ENCODE results near the gene MRPS26.

Gene MRPS26

GRCh38 chr20:3041854-3042409 lies 3.9 kb upstream of the MRPS26 start:
- WGBS (ENCODE audit: extremely low coverage, insufficient coverage, insufficient read length) = no CpG with 5 or more reads among the region's 10 CpGs
- H3K9me3 ChIP-seq (ENCODE audit: insufficient read depth, low read depth, low read length) = peaks cover 1% of the 10 kb centered on the region

GRCh38 chr20:3042625-3043024 lies 3.2 kb upstream of the MRPS26 start:
- H4K8ac ChIP-seq (ENCODE audit: low read depth, low read length) = no peak overlapping the region
- no peak overlapping the region for H3K9ac ChIP-seq (ENCODE audit: low read length)
- no peak overlapping the region for H4K12ac ChIP-seq (ENCODE audit: low read depth, low read length)
- H3K79me1 ChIP-seq (ENCODE audit: low read length) = peaks cover 13% of the 10 kb centered on the region
- peaks cover 16 to 25% of the 10 kb centered on the region in 2 experiments for H3K36me3 ChIP-seq (ENCODE audit: control insufficient read depth in 1 of 2, insufficient read depth in 2 of 2, low read length in 2 of 2)
- peaks cover 9% of the 10 kb centered on the region for H3K79me2 ChIP-seq (ENCODE audit: control insufficient read depth, insufficient read depth, low read length, poor library complexity)
- H3K14ac ChIP-seq (ENCODE audit: low read length) = no peak overlapping the region
- H4K91ac ChIP-seq (ENCODE audit: low read depth, low read length) = no peak overlapping the region
- no peak for DNase-seq
- peaks cover 3 to 7% of the 10 kb centered on the region in 2 experiments for H3K4me1 ChIP-seq (ENCODE audit: control insufficient read depth in 1 of 2, insufficient read depth in 2 of 2, low read length in 2 of 2)
- no peak overlapping the region for H3K4me3 ChIP-seq (ENCODE audit: low read depth, low read length)
- H2BK12ac ChIP-seq (ENCODE audit: low read length) = no peak overlapping the region
- H3K4ac ChIP-seq (ENCODE audit: low read depth, low read length) = no peak overlapping the region
- no peak overlapping the region for H2AFZ ChIP-seq (ENCODE audit: insufficient read depth, low read length, poor library complexity)
- H3K27ac ChIP-seq (ENCODE audit: low read depth, low read length) = no peak overlapping the region
- WGBS (ENCODE audit: extremely low coverage, insufficient coverage, insufficient read length) = no CpG with 5 or more reads among the region's 5 CpGs
- no peak overlapping the region for H3K23ac ChIP-seq (ENCODE audit: low read length)
- no peaks in the 10 kb centered on the region for H3K27me3 ChIP-seq (ENCODE audit: insufficient read depth, low read length)
- H2AK5ac ChIP-seq (ENCODE audit: low read length) = no peak overlapping the region
- no peak overlapping the region for H3K18ac ChIP-seq (ENCODE audit: low read length)
- H2BK5ac ChIP-seq (ENCODE audit: low read depth, low read length, poor library complexity) = no peak overlapping the region
- H3K9me3 ChIP-seq (ENCODE audit: insufficient read depth, low read depth, low read length) = no peaks in the 10 kb centered on the region
- no peak overlapping the region for H3K4me2 ChIP-seq (ENCODE audit: low read length)
- H2BK120ac ChIP-seq (ENCODE audit: insufficient read depth, low read length, poor library complexity) = no peak overlapping the region

More at GRCh38 chr20:3041854-3042409, 3.9 kb upstream of the MRPS26 start:
- Histone ChIP-seq H4K8ac (ENCODE audit: low read depth, low read length) (no peak overlapping the region), H3K23ac (ENCODE audit: low read length) (no peak overlapping the region), H3K4me2 (ENCODE audit: low read length) (no peak overlapping the region), H3K4ac (ENCODE audit: low read depth, low read length) (no peak overlapping the region), H3K27ac (ENCODE audit: low read depth, low read length) (no peak overlapping the region), H3K36me3 (ENCODE audit: control insufficient read depth in 1 of 2, insufficient read depth in 2 of 2, low read length in 2 of 2) (peaks cover 17 to 28% of the 10 kb centered on the region in 2 experiments), H3K4me1 (ENCODE audit: control insufficient read depth in 1 of 2, insufficient read depth in 2 of 2, low read length in 2 of 2) (peaks cover 2 to 5% of the 10 kb centered on the region in 2 experiments), H3K14ac (ENCODE audit: low read length) (no peak overlapping the region), H2AFZ (ENCODE audit: insufficient read depth, low read length, poor library complexity) (no peak overlapping the region), H2BK5ac (ENCODE audit: low read depth, low read length, poor library complexity) (no peak overlapping the region), H4K12ac (ENCODE audit: low read depth, low read length) (no peak overlapping the region), H3K9ac (ENCODE audit: low read length) (no peak overlapping the region), H2AK5ac (ENCODE audit: low read length) (no peak overlapping the region), H3K27me3 (ENCODE audit: insufficient read depth, low read length) (no peaks in the 10 kb centered on the region), H3K4me3 (ENCODE audit: low read depth, low read length) (no peak overlapping the region), H4K91ac (ENCODE audit: low read depth, low read length) (no peak overlapping the region), H3K79me1 (ENCODE audit: low read length) (peaks cover 13% of the 10 kb centered on the region), H3K18ac (ENCODE audit: low read length) (no peak overlapping the region), H2BK12ac (ENCODE audit: low read length) (no peak overlapping the region), H3K79me2 (ENCODE audit: control insufficient read depth, insufficient read depth, low read length, poor library complexity) (peaks cover 9% of the 10 kb centered on the region), H2BK120ac (ENCODE audit: insufficient read depth, low read length, poor library complexity) (no peak overlapping the region)
- DNase-seq = no peak

GRCh38 chr20:3043322-3043721 lies 2.5 kb upstream of the MRPS26 start, which contains the start of gene GNRH2:
Gene GNRH2 (plus strand): TSS chr20:3043622. CDS start chr20:3044415, 793 bp downstream.
- H3K4me1 ChIP-seq (ENCODE audit: control insufficient read depth in 1 of 2, insufficient read depth in 2 of 2, low read length in 2 of 2) = peaks cover 3 to 7% of the 10 kb centered on the region in 2 experiments
- no peak within 1 kb of the TSS for H4K12ac ChIP-seq (ENCODE audit: low read depth, low read length)
- H3K23ac ChIP-seq (ENCODE audit: low read length) = no peak within 1 kb of the TSS
- H3K27me3 ChIP-seq (ENCODE audit: insufficient read depth, low read length) = no peaks in the 10 kb centered on the region
- H3K4ac ChIP-seq (ENCODE audit: low read depth, low read length) = no peak within 1 kb of the TSS
- no CpG with 5 or more reads among the region's 3 CpGs for WGBS (ENCODE audit: extremely low coverage, insufficient coverage, insufficient read length)
- H3K79me1 ChIP-seq (ENCODE audit: low read length) = peaks cover 13% of the 10 kb centered on the region
- H3K9ac ChIP-seq (ENCODE audit: low read length) = no peak within 1 kb of the TSS
- H3K4me2 ChIP-seq (ENCODE audit: low read length) = no peak within 1 kb of the TSS
- H3K18ac ChIP-seq (ENCODE audit: low read length) = no peak within 1 kb of the TSS
- no peak within 1 kb of the TSS for H2AK5ac ChIP-seq (ENCODE audit: low read length)
- no peak within 1 kb of the TSS for H2BK5ac ChIP-seq (ENCODE audit: low read depth, low read length, poor library complexity)
- no peak within 1 kb of the TSS for H2AFZ ChIP-seq (ENCODE audit: insufficient read depth, low read length, poor library complexity)
- H3K36me3 ChIP-seq (ENCODE audit: control insufficient read depth in 1 of 2, insufficient read depth in 2 of 2, low read length in 2 of 2) = peaks cover 21 to 30% of the 10 kb centered on the region in 2 experiments
- no peak within 1 kb of the TSS for H3K27ac ChIP-seq (ENCODE audit: low read depth, low read length)
- H4K8ac ChIP-seq (ENCODE audit: low read depth, low read length) = no peak within 1 kb of the TSS
- no peak within 1 kb of the TSS for H4K91ac ChIP-seq (ENCODE audit: low read depth, low read length)
- H3K14ac ChIP-seq (ENCODE audit: low read length) = no peak within 1 kb of the TSS
- no peak for DNase-seq
- H3K79me2 ChIP-seq (ENCODE audit: control insufficient read depth, insufficient read depth, low read length, poor library complexity) = peaks cover 9% of the 10 kb centered on the region
- no peak within 1 kb of the TSS for H3K4me3 ChIP-seq (ENCODE audit: low read depth, low read length)
- no peak within 1 kb of the TSS for H2BK120ac ChIP-seq (ENCODE audit: insufficient read depth, low read length, poor library complexity)
- no peaks in the 10 kb centered on the region for H3K9me3 ChIP-seq (ENCODE audit: insufficient read depth, low read depth, low read length)
- no peak within 1 kb of the TSS for H2BK12ac ChIP-seq (ENCODE audit: low read length)

GRCh38 chr20:3044336-3044965 lies 1.4 kb upstream of the MRPS26 start:
- no CpG with 5 or more reads among the region's 8 CpGs for WGBS (ENCODE audit: extremely low coverage, insufficient coverage, insufficient read length)
- H3K4me2 ChIP-seq (ENCODE audit: low read length) = no peak overlapping the region
- no peak overlapping the region for H4K12ac ChIP-seq (ENCODE audit: low read depth, low read length)
- no peak overlapping the region for H3K4ac ChIP-seq (ENCODE audit: low read depth, low read length)
- H2BK5ac ChIP-seq (ENCODE audit: low read depth, low read length, poor library complexity) = no peak overlapping the region
- no peak overlapping the region for H3K23ac ChIP-seq (ENCODE audit: low read length)
- H3K79me1 ChIP-seq (ENCODE audit: low read length) = peaks cover 13% of the 10 kb centered on the region
- H3K14ac ChIP-seq (ENCODE audit: low read length) = no peak overlapping the region
- H3K27me3 ChIP-seq (ENCODE audit: insufficient read depth, low read length) = no peaks in the 10 kb centered on the region
- H3K9me3 ChIP-seq (ENCODE audit: insufficient read depth, low read depth, low read length) = no peaks in the 10 kb centered on the region
- DNase-seq = no peak
- peaks cover 24 to 30% of the 10 kb centered on the region in 2 experiments for H3K36me3 ChIP-seq (ENCODE audit: control insufficient read depth in 1 of 2, insufficient read depth in 2 of 2, low read length in 2 of 2)
- no peak overlapping the region for H2AFZ ChIP-seq (ENCODE audit: insufficient read depth, low read length, poor library complexity)
- no peak overlapping the region for H2AK5ac ChIP-seq (ENCODE audit: low read length)
- no peak overlapping the region for H2BK12ac ChIP-seq (ENCODE audit: low read length)
- no peak overlapping the region for H3K27ac ChIP-seq (ENCODE audit: low read depth, low read length)
- no peak overlapping the region for H4K91ac ChIP-seq (ENCODE audit: low read depth, low read length)
- H3K9ac ChIP-seq (ENCODE audit: low read length) = no peak overlapping the region
- H2BK120ac ChIP-seq (ENCODE audit: insufficient read depth, low read length, poor library complexity) = no peak overlapping the region
- H4K8ac ChIP-seq (ENCODE audit: low read depth, low read length) = no peak overlapping the region
- peaks cover 3 to 7% of the 10 kb centered on the region in 2 experiments for H3K4me1 ChIP-seq (ENCODE audit: control insufficient read depth in 1 of 2, insufficient read depth in 2 of 2, low read length in 2 of 2)
- no peak overlapping the region for H3K18ac ChIP-seq (ENCODE audit: low read length)
- H3K79me2 ChIP-seq (ENCODE audit: control insufficient read depth, insufficient read depth, low read length, poor library complexity) = peaks cover 9% of the 10 kb centered on the region
- no peak overlapping the region for H3K4me3 ChIP-seq (ENCODE audit: low read depth, low read length)

Measured in trophoblast cell (in vitro differentiated cells and primary cell).